ENCODE data around the gene CACNG5. TPM values are rescaled to one million over a fixed set of nuclear protein-coding genes. Genes with fewer than 3 reads are reported as not detected.

The CACNG5 gene
- total RNA-seq, 3 donors from 2014 or later (not counting 1 experiment from before 2014, with no cell fraction given), result not detected

DNA sequence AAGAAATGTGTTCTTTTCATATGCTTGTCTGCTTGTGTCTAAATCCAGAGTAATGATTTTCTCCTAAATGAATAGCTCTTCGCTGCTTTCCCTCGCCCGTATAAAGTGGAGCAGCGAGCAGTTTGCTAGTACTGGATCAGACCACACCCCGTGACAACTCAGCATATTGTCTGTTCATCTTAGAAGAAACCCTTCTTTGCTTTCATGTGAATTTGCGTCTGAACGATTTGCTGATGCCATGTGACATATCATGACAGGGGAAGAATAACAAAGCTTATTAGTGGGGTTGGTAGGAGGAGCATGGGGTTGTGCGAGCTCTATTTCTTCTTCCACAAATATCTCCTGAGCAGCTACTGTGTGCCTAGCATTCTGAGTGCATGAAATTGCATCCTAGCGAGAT lies 85.5 kb downstream of the CACNG5 start:
- no peak overlapping the region for H3K4me3 Mint-ChIP-seq
- H3K27ac ChIP-seq (ENCODE audit: low read length), result no peak overlapping the region
- no peak overlapping the region for H3K4me3 ChIP-seq (ENCODE audit: low read length)
- no peaks in the 10 kb centered on the region for H3K9me3 ChIP-seq (ENCODE audit: control insufficient read depth, insufficient read depth, low read length)
- no peaks in the 10 kb centered on the region for H3K4me1 ChIP-seq (ENCODE audit: control insufficient read depth, insufficient read depth, low read length)
- H3K4me1 Mint-ChIP-seq, result no peaks in the 10 kb centered on the region
- no peaks in the 10 kb centered on the region for H3K36me3 ChIP-seq (ENCODE audit: control insufficient read depth, insufficient read depth, low read length)
- ATAC-seq, result no peak
- H3K27me3 Mint-ChIP-seq (ENCODE audit: low read depth in 2 of 2), result peaks cover 19 to 34% of the 10 kb centered on the region in 2 donors
- no peaks in the 10 kb centered on the region for H3K27me3 ChIP-seq (ENCODE audit: control insufficient read depth, insufficient read depth, low read length)
- H3K9me3 Mint-ChIP-seq, result no peaks in the 10 kb centered on the region
- TF ChIP-seq, protein P1, sequence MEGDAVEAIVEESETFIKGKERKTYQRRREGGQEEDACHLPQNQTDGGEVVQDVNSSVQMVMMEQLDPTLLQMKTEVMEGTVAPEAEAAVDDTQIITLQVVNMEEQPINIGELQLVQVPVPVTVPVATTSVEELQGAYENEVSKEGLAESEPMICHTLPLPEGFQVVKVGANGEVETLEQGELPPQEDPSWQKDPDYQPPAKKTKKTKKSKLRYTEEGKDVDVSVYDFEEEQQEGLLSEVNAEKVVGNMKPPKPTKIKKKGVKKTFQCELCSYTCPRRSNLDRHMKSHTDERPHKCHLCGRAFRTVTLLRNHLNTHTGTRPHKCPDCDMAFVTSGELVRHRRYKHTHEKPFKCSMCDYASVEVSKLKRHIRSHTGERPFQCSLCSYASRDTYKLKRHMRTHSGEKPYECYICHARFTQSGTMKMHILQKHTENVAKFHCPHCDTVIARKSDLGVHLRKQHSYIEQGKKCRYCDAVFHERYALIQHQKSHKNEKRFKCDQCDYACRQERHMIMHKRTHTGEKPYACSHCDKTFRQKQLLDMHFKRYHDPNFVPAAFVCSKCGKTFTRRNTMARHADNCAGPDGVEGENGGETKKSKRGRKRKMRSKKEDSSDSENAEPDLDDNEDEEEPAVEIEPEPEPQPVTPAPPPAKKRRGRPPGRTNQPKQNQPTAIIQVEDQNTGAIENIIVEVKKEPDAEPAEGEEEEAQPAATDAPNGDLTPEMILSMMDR (IDR thresholded peaks at IDR 0.05), result no peak
- intact Hi-C loops (cut with micrococcal nuclease), result no loop called here
- no peak overlapping the region for H3K27ac Mint-ChIP-seq
- no peaks in the 10 kb centered on the region for H3K36me3 Mint-ChIP-seq
- WGBS (ENCODE audit: insufficient coverage), result 92% methylated on average over 9 of the region's 9 CpGs
- DNase-seq, result no peak

GRCh38 chr17:66920950-66921349 lies 86.0 kb downstream of the CACNG5 start:
- no peaks in the 10 kb centered on the region for H3K4me1 Mint-ChIP-seq
- H3K4me3 Mint-ChIP-seq, result no peak overlapping the region
- H3K36me3 Mint-ChIP-seq, result no peaks in the 10 kb centered on the region
- TF ChIP-seq, protein P1 (IDR thresholded peaks at IDR 0.05), result no peak
- peaks cover 20 to 34% of the 10 kb centered on the region in 2 donors for H3K27me3 Mint-ChIP-seq (ENCODE audit: low read depth in 2 of 2)
- Histone ChIP-seq H3K9me3 (ENCODE audit: control insufficient read depth, insufficient read depth, low read length) (no peaks in the 10 kb centered on the region), H3K27me3 (ENCODE audit: control insufficient read depth, insufficient read depth, low read length) (no peaks in the 10 kb centered on the region), H3K36me3 (ENCODE audit: control insufficient read depth, insufficient read depth, low read length) (no peaks in the 10 kb centered on the region), H3K27ac (ENCODE audit: low read length) (no peak overlapping the region), H3K4me3 (ENCODE audit: low read length) (no peak overlapping the region), H3K4me1 (ENCODE audit: control insufficient read depth, insufficient read depth, low read length) (no peaks in the 10 kb centered on the region)
- ATAC-seq, result no peak
- 96% methylated on average over 4 of the region's 4 CpGs for WGBS (ENCODE audit: insufficient coverage)
- H3K9me3 Mint-ChIP-seq, result no peaks in the 10 kb centered on the region
- DNase-seq, result no peak
- intact Hi-C loops (cut with micrococcal nuclease), result no loop called here
- no peak overlapping the region for H3K27ac Mint-ChIP-seq

DNA sequence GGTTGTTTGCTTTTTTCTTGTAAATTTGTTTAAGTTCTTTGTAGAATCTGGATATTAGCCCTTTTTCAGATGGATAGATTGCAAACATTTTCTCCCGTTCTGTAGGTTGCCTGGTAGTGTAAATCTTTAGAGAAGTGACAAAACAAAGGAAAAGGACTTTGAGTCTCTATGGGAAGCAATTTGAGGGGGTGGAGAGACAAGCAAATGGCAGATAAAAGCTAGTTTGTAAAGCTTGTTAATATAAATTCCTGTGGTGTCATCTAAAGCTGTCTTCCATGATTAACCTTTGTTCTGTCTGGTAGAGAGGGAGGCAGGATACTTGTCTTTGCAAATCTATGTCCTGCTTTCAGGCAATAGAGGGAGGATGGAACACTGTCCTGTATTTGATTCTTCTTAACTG lies 89.0 kb downstream of the CACNG5 start:
- no peaks in the 10 kb centered on the region for H3K4me1 ChIP-seq (ENCODE audit: control insufficient read depth, insufficient read depth, low read length)
- no peak for ATAC-seq
- Mint-ChIP-seq H3K9me3 (no peaks in the 10 kb centered on the region), H3K4me3 (no peak overlapping the region), H3K27me3 (ENCODE audit: low read depth in 2 of 2) (peaks cover 23 to 52% of the 10 kb centered on the region in 2 donors), H3K4me1 (no peaks in the 10 kb centered on the region), H3K27ac (no peak overlapping the region), H3K36me3 (no peaks in the 10 kb centered on the region)
- TF ChIP-seq, protein P1 (IDR thresholded peaks at IDR 0.05), result no peak
- no peaks in the 10 kb centered on the region for H3K36me3 ChIP-seq (ENCODE audit: control insufficient read depth, insufficient read depth, low read length)
- WGBS (ENCODE audit: insufficient coverage), result 87% methylated on average over 1 of the region's 1 CpG
- no peak for DNase-seq
- no peak overlapping the region for H3K4me3 ChIP-seq (ENCODE audit: low read length)
- intact Hi-C loops (cut with micrococcal nuclease), result no loop called here
- H3K27me3 ChIP-seq (ENCODE audit: control insufficient read depth, insufficient read depth, low read length), result no peaks in the 10 kb centered on the region
- H3K27ac ChIP-seq (ENCODE audit: low read length), result no peak overlapping the region
- no peaks in the 10 kb centered on the region for H3K9me3 ChIP-seq (ENCODE audit: control insufficient read depth, insufficient read depth, low read length)

GRCh38 chr17:66925811-66926500 lies 91.0 kb downstream of the CACNG5 start:
- no peaks in the 10 kb centered on the region for H3K27me3 ChIP-seq (ENCODE audit: control insufficient read depth, insufficient read depth, low read length)
- H3K4me1 Mint-ChIP-seq, result no peaks in the 10 kb centered on the region
- H3K27ac ChIP-seq (ENCODE audit: low read length), result no peak overlapping the region
- WGBS (ENCODE audit: insufficient coverage), result 85% methylated on average over 8 of the region's 8 CpGs
- H3K4me1 ChIP-seq (ENCODE audit: control insufficient read depth, insufficient read depth, low read length), result no peaks in the 10 kb centered on the region
- no peak for DNase-seq
- H3K4me3 ChIP-seq (ENCODE audit: low read length), result no peak overlapping the region
- H3K36me3 ChIP-seq (ENCODE audit: control insufficient read depth, insufficient read depth, low read length), result no peaks in the 10 kb centered on the region
- TF ChIP-seq, protein P1 (IDR thresholded peaks at IDR 0.05), result no peak
- H3K27me3 Mint-ChIP-seq (ENCODE audit: low read depth in 2 of 2), result peaks cover 19 to 58% of the 10 kb centered on the region in 2 donors
- no peak for ATAC-seq
- H3K27ac Mint-ChIP-seq, result no peak overlapping the region
- H3K36me3 Mint-ChIP-seq, result no peaks in the 10 kb centered on the region
- no peaks in the 10 kb centered on the region for H3K9me3 Mint-ChIP-seq
- no peak overlapping the region for H3K4me3 Mint-ChIP-seq
- intact Hi-C loops (cut with micrococcal nuclease), result no loop called here
- no peaks in the 10 kb centered on the region for H3K9me3 ChIP-seq (ENCODE audit: control insufficient read depth, insufficient read depth, low read length)

All from natural killer cell (primary cell).